NCI-H187 (cell line): Measurements from ENCODE around the gene TSPAN18.

Experiments
- DNase-seq, 2 experiments: peaks; one replicate each; lab custom pipeline; 2025; lab: John Stamatoyannopoulos, UW

Gene TSPAN18

DNA sequence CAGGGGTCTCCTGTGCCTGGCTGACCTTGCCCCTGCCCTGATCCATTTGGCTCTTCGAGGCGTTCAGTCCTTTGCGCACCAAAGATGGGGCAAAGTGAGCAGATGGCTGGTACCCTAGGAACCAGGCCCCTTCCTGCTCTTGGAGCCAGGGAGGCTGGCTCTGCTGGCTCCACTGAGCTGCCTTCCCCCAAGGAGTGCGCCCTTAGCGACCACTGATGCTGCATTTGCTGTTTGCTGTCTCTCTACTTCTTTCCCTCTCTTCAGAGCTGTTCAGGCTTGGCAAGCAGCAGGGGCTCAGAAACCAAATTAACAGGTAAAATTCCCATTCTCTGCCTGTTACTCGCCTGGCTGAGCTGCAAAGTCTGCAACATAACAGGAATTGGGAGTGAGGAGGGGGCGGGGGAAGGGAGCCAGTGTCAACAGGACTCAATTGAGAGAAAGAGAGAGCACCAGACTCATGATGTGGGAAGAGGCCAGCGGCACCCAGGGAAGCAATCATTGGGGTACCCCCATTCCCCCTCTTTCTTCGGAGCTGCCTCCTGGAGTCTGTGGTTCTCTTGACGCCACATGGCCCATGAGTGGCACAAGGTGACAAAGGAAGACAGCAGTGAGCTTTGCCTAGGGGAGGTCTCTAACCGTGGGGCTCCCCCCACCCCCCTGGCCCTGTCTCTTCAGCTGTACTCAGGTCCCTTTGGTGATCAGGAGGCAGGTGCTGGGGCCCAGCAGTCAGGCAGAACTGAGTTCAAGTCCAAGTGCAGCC lies 121.6 kb downstream of the TSPAN18 start:
- no peak for DNase-seq

GRCh38 chr11:44848963-44849350 lies 122.2 kb downstream of the TSPAN18 start:
- no peak for DNase-seq

DNA sequence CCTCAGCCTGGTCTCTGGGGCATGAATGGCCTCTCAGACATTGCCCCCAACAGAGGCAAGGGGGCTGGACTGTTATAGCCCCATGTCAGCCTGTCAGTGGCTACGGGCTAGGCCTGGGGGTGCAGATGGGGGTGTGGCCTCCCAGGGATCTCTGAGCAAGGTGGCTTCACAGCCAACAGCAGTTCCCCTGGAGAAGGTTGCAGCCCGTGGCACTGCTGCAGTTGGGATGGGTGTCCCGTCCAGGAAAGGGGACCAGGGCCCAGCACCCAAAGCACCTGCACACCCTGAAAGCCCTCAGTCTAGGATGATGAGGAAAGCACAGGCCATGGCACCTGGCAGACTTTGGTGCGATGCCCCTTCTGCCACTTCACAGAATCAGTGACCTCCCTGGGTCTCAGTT lies 122.7 kb downstream of the TSPAN18 start:
- DNase-seq = no peak

- DNase-seq = no peak
These were observed 123.2 kb downstream of the TSPAN18 start for GRCh38 chr11:44849922-44850321.

DNA sequence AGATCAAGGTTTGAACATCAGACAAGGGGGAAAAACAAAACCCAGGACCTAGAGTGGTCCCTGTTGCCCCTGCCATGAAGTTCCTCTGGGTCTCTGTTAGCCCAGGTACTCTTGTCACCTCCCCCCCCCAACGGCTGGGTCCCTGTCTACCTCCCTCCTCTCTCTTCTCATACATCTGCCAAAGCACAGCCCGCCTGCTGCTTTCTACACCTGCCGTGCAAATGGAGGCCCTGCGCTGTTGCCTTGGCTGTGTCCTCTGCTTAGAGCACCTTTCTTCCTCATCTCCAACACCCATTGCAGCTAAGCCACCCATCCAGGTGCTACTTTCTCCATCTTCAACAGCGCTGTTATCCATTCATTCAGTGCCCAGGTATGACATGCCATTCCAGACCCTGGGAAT lies 124.7 kb downstream of the TSPAN18 start:
- no peak for DNase-seq

DNA sequence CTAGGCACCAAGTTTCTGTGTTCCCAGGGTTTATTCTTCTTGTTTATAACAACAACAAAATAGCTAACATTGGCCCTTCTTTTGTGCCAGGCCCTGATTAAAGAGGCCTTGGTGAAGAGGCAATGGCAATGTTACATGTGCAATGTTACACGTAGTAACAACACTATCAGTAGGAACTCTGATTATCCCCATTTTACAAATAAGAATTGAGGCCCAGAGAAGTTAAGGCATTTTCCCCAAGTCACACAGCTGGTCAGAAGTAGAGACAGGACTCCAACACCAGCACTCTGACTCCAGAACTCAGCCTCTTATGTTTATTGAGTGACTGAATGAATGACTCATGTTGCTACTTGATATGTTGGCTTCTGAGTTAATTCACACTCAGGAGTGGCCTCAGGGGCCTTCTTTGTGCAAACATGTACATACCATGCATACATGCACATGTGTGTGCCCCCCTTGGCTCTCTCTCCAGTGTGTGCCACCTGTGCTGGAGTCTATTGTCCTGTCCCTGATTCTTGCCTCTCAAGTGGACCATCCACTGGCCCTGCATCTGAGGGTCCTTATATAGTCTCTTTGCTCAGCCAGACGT lies 125.5 kb downstream of the TSPAN18 start:
- no peak for DNase-seq

- no peak for DNase-seq
These were observed 126.2 kb downstream of the TSPAN18 start for GRCh38 chr11:44852952-44853351.

- DNase-seq = no peak
These were observed 126.9 kb downstream of the TSPAN18 start for GRCh38 chr11:44853666-44854065.

DNA sequence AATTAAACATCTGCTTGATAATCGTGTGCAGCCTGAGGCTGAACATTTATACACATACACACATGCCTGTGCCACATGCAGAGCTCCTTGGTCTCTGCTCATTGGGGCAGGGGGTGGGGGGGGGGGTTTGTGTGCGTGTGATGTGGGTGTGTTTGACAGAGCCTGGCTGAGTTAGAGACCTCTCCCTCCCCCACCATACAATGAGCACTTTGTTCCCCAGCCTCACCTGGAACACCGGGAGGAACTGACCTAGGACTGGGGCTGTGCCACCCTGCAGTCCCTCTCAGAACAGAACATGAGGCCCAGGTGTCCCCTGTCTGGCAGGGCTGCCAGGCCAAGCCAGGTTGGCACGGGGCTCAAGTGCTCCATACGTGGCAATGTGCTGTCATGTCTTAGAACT lies 127.3 kb downstream of the TSPAN18 start:
- DNase-seq = no peak

DNA sequence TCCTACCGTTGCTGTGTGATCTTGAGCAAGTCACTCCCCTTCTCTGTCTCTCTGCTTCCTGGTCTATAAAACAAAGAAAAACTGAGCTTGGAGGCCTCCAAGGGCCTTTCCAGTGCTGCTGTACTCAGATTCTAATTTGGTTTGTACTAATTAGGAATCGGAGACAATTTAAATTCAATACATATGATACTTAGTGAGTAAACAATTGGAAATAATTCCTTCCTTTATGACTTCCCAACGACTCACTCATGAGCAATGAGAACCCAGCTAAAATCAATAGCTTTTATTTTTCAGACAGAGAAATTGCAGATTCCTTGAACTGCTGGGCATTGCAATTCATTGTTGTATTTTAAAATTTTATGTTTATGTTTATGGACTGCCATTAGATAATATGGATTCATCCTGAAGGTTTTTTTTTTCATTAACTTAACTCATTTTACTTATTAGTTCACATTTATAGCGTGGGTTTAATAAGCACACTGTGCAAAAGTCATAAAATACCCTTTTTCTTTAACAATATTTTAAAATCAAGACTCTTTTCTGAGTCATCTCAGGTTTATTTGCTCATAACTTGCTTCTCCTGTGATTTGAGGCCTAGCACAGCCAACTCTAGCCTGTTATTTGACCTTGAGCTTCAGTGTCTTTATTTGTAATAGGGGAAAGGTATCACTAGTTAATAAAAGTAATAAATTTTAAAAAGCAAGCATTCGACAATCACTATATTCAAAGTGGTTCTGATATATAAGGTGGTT lies 128.2 kb downstream of the TSPAN18 start:
- no peak for DNase-seq

DNA sequence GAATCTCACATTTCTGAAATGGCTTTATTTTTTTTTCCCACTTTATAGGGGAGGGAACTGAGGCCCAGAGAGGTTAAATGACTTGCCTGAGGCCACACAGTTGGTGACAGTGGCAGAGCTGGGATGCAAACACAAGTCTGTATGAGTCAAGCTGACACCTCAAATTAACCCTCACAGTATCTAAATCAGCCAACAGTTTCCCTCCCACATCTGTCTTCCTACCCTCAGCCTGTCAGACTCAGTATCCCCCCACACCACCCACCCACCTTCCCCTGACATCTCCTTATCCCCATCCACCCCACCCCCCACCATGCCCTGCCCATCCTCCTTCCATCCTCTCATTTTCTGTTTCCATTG lies 128.7 kb downstream of the TSPAN18 start:
- no peak for DNase-seq

- DNase-seq = no peak
These were observed 130.8 kb downstream of the TSPAN18 start for GRCh38 chr11:44857490-44858090.

- DNase-seq = no peak
These were observed 132.2 kb downstream of the TSPAN18 start for GRCh38 chr11:44858796-44859527.

GRCh38 chr11:44859528-44859925 lies 132.8 kb downstream of the TSPAN18 start:
- no peak for DNase-seq

DNA sequence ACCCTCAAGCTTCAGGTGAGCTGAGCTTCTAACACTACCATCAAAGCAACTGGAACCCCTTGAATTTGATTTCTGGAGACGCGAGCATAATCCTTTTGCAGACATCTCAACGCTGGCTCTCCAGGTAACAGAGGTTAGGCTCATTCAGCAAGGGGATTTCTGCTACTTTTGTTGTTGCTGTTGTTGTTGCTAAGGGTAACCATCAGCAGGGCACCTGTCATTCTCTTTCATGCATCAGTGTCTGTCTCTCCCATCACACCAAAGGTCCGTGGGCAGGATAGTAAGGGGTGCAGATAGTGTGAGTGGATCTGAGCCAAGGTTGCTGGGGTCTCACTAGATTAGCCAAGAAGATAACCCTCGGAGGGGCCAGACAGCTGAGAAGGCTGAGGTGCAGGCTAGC lies 133.6 kb downstream of the TSPAN18 start:
- no peak for DNase-seq

- DNase-seq = no peak
These were observed 135.2 kb downstream of the TSPAN18 start for GRCh38 chr11:44861849-44862557.

GRCh38 chr11:44862558-44863101 lies 135.9 kb downstream of the TSPAN18 start:
- no peak for DNase-seq

GRCh38 chr11:44863231-44863630 lies 136.5 kb downstream of the TSPAN18 start:
- DNase-seq = no peak

DNA sequence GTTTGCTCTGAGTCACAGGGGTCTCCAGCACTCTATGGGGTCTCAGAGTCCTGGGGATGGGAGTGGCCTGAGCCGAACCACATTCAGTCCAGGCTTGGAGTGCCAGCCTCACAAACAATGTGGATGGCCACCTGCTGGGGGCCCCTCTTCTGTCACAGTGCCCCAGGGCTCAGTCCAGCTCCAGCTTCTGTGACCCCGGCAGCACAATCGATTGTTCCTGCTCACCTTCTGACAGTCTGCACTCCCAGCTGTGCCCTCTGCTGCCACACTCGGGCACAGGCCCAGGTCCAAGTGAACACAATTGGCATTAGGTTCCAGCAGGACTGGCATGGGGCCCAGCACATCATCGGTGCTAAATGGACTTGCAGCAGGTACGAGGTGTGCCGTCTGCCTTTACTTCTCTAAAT lies 139.1 kb downstream of the TSPAN18 start:
- DNase-seq = no peak

DNA sequence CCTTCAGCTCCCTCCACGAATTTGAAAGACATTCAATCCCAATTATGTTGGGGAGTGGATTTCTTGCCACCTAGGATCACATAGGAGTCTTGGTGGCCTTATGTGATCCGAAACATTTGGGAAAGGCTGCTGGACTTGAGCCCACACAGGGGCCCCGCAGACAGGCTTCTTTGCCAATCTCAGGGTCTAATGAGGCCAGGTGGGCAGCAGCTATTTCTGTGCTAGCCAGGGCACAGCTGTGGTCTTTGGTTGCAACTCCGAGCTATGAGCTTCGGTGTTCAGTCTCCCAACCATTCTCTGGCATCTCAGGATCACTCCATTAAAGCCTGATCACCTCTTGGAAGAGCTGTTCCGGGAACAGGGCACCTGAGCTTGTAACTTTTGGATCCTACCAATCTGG lies 139.5 kb downstream of the TSPAN18 start:
- DNase-seq = no peak

DNA sequence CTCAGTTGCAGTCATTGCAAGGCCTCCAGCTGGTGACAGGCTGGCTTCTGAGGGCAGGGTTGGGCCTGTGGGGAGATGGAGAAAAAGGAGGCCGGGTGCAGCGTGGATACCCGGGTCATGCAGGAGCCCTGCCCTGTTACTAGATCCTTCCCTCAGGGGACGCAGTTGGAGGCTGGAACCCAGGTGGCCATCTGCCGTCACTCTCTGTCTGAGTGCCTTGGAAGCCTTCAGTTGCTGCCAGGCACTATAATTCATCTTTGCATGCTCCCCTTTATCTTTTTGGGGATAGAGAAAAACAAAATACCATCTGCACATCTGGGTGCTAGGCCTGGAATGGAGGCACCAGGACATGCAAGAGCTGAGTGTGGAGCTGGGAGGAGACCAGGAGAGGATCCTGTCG lies 141.3 kb downstream of the TSPAN18 start:
- no peak for DNase-seq
